ENCODE results near the gene VEZF1. TPM values are rescaled to one million over a fixed set of nuclear protein-coding genes. Genes with fewer than 3 reads are reported as not detected.

The VEZF1 gene
- total and polyA plus RNA-seq, 2 donors (not counting 3 experiments of a cell fraction or from before 2014, with no cell fraction given), result 27.8 to 59.0 TPM

DNA sequence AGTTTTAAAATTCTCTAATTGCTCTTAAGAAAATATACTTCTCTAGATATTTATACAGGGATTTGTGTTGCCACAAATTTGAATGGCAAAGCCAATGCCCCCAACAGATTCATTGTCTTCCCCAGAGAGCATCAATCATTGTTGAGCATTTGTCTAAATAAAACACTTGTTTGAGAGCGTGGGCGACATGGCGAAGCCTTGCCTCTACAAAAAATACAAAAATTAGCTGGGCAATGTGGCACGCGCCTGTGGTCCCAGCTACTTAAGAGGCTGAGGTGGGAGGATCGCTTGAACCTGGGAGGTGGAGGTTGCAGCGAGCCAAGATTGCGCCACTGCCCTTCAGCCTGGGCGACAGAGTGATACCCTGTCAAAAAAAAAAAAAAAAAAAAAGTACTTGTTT, 32.3 kb upstream of the VEZF1 start:
- Histone ChIP-seq H3K27me3 (ENCODE audit: control insufficient read depth in 2 of 2, insufficient read depth in 2 of 2, low read length in 2 of 2) (peaks cover 0 to 7% of the 10 kb centered on the region in 2 experiments), H2AFZ (ENCODE audit: low read depth, low read length) (no peak overlapping the region), H3K9me3 (replicated peaks; ENCODE audit: control insufficient read depth, insufficient read depth, low read length) (no peaks in the 10 kb centered on the region), H3K4me1 (ENCODE audit: control insufficient read depth, extremely low read depth, insufficient read depth, low read length) (no peaks in the 10 kb centered on the region), H4K20me1 (replicated peaks; ENCODE audit: control insufficient read depth, extremely low read depth, insufficient read depth, low read length) (no peaks in the 10 kb centered on the region), H3K4me3 (replicated peaks in 1 of 3; ENCODE audit: insufficient read depth in 1 of 3, low read depth in 1 of 3, low read length in 3 of 3) (no peak overlapping the region), H3K79me2 (ENCODE audit: control insufficient read depth, insufficient read depth, low read length) (no peaks in the 10 kb centered on the region), H3K9me1 (replicated peaks; ENCODE audit: control insufficient read depth, extremely low read depth, insufficient read depth, low read length) (no peaks in the 10 kb centered on the region), H3K9ac (replicated peaks; ENCODE audit: extremely low read depth, insufficient read depth, low read length) (no peak overlapping the region), H3K27ac (ENCODE audit: insufficient read depth, low read depth, low read length) (no peak overlapping the region), H3K4me2 (ENCODE audit: insufficient read depth, low read length) (no peak overlapping the region), H3K36me3 (ENCODE audit: control insufficient read depth in 2 of 2, extremely low read depth in 1 of 2, insufficient read depth in 2 of 2, low read length in 2 of 2) (no peaks in the 10 kb centered on the region)
- FAIRE-seq, result no peak
- dilution Hi-C loops (cut with MboI; ENCODE audit: extremely low pct_ligation_motif_present, low sequenced_read_pairs) (no loop called here), intact Hi-C loops (cut with micrococcal nuclease) (no loop called here)
- TF ChIP-seq GATA2 (IDR thresholded peaks at IDR 0.05; ENCODE audit: insufficient read depth, insufficient read length, low read depth, low read length), result no peak
- TF ChIP-seq FOS (IDR thresholded peaks at IDR 0.05; ENCODE audit: borderline replicate concordance, insufficient read depth, low read length), result no peak
- no peak for TF ChIP-seq POLR2A (IDR thresholded peaks at IDR 0.05; ENCODE audit: low read depth, low read length)
- no peak for TF ChIP-seq MYC (IDR thresholded peaks at IDR 0.05; ENCODE audit: low read depth, low read length)
- TF ChIP-seq, protein P1, sequence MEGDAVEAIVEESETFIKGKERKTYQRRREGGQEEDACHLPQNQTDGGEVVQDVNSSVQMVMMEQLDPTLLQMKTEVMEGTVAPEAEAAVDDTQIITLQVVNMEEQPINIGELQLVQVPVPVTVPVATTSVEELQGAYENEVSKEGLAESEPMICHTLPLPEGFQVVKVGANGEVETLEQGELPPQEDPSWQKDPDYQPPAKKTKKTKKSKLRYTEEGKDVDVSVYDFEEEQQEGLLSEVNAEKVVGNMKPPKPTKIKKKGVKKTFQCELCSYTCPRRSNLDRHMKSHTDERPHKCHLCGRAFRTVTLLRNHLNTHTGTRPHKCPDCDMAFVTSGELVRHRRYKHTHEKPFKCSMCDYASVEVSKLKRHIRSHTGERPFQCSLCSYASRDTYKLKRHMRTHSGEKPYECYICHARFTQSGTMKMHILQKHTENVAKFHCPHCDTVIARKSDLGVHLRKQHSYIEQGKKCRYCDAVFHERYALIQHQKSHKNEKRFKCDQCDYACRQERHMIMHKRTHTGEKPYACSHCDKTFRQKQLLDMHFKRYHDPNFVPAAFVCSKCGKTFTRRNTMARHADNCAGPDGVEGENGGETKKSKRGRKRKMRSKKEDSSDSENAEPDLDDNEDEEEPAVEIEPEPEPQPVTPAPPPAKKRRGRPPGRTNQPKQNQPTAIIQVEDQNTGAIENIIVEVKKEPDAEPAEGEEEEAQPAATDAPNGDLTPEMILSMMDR (IDR thresholded peaks at IDR 0.05; ENCODE audit: extremely low read depth in 1 of 2, insufficient read depth in 1 of 2, low read depth in 1 of 2, low read length in 2 of 2), result no peak
- TF ChIP-seq, protein P2, sequence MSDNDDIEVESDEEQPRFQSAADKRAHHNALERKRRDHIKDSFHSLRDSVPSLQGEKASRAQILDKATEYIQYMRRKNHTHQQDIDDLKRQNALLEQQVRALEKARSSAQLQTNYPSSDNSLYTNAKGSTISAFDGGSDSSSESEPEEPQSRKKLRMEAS (IDR thresholded peaks at IDR 0.05; ENCODE audit: insufficient read depth, insufficient read length), result no peak
- TF ChIP-seq POLR2AphosphoS5 (IDR thresholded peaks at IDR 0.05; ENCODE audit: insufficient read depth, low read depth, low read length), result no peak
- TF ChIP-seq JUN (IDR thresholded peaks at IDR 0.05; ENCODE audit: borderline replicate concordance, insufficient read depth, insufficient read length, low read depth), result no peak
- TF ChIP-seq EZH2 (IDR thresholded peaks at IDR 0.05; ENCODE audit: borderline replicate concordance, low read depth, low read length, severe bottlenecking), result no peak
- CTCF ChIA-PET, result no interaction called here
- DNase-seq (ENCODE audit: low read depth, low spot score), result no peak
- no TSS peak for BruUV-seq (replicated peaks)
- POLR2A ChIA-PET, result no interaction called here

Data from endothelial cell of umbilical vein (primary cell).